Right lobe of liver (tissue), 6 donors: Measurements from ENCODE around the gene INIP. TPM values are rescaled to one million over a fixed set of nuclear protein-coding genes. Genes with fewer than 3 reads are reported as not detected.

Experiments
- ATAC-seq, 4 donors: fragments of 200-7000 bp; cut with Tn5 transposase; one replicate each; pipeline ENCODE4 v1.9.1; 2020; ENCODE audit warnings: mild to moderate bottlenecking in 4 of 4, moderate library complexity in 4 of 4
- DNase-seq, 3 donors: peaks; one replicate each; pipeline ENCODE4 v3.0.0-alpha.2; 2020
- H3K27ac ChIP-seq, 3 donors: fragments of 200-600 bp; one replicate each; pipeline ENCODE4 v1.8.0; 2022
- H3K27me3 ChIP-seq, 2 donors: fragments of 200-600 bp; one replicate each; pipeline ENCODE4 v1.8.0; 2022
- H3K36me3 ChIP-seq, 4 donors: fragments of 200-600 bp; sonication (generic) in 1 of 4; one replicate each; pipeline versions ENCODE4 v1.5.1 to v1.8.0; 2017 to 2022; ENCODE audit warnings: control low read depth in 1 of 4
- H3K4me1 ChIP-seq, 4 donors: fragments of 200-600 bp; sonication (generic) in 1 of 4; one replicate each; pipeline versions ENCODE4 v1.5.1 to v1.8.0; 2017 to 2022; ENCODE audit warnings: control low read depth in 1 of 4
- H3K4me3 ChIP-seq, 3 donors: fragments of 200-600 bp; one replicate each; pipeline ENCODE4 v1.8.0; 2022
- H3K9me3 ChIP-seq, 4 donors: fragments of 200-600 bp; sonication (generic) in 1 of 4; one replicate each; pipeline versions ENCODE4 v1.5.1 to v1.8.0; 2017 to 2022; ENCODE audit warnings: control low read depth in 1 of 4
- POLR2A ChIP-seq: fragments of 450-650 bp; IDR thresholded peaks from one replicate; pipeline ENCODE4 v1.6.1; 2017; ENCODE audit warnings: antibody characterized with exemption, mild to moderate bottlenecking
- WGBS: methylation state at CpG from one replicate; pipeline ENCODE4 v1.1.6; 2018; ENCODE audit warnings: low coverage, low lambda C conversion rate; ENCODE audit not compliant: insufficient coverage; ENCODE audit errors: missing lambda C conversion rate; 5-methylcytosine and 5-hydroxymethylcytosine counted together
- intact Hi-C, 2 donors: fragments of 100-400 bp; cut with DNase I; formaldehyde crosslinking; loops; one replicate each; pipeline versions ENCODE4 v1.11.2 to v1.14.1; 2022
- total RNA-seq, 6 experiments: library from RNA; depleted of rRNA in 2 of 6; stranded (reverse); fragments of >200 nt in 2 of 6; fragmentation: NEBNext Ultra II Directional in 3 of 6; extraction: Animal tissue kit (Norgen Biotek cat#: 25700) in 3 of 6; gene quantifications; one replicate each; pipeline versions ENCODE4 v1.1.0 to v1.2.4, GENCODE V29; 2016 to 2023
- TF ChIP-seq, protein P1 (sequence below), 4 donors: fragments of 200-600 bp in 3 of 4; fragments of 450-650 bp in 1 of 4; IDR thresholded peaks; one replicate each; pipeline versions ENCODE4 v1.5.1 to v1.8.0; 2016 to 2022; ENCODE audit warnings: antibody characterized with exemption in 4 of 4, mild to moderate bottlenecking in 2 of 4
- donor health status: DM: no; HTN: yes; CAD: no.
- donor health status: DM: no; HTN: no; CAD: no.
- donor health status: DM: no; HTN: no; CAD: no.
- donor health status: DM: no; HTN: yes; CAD: no.
- donor health status: DM: no; HTN: yes; CAD: no.

INIP gene
- total RNA-seq, 6 experiments from 2014 or later = 8.2 to 15.5 (median 11.1) TPM

DNA sequence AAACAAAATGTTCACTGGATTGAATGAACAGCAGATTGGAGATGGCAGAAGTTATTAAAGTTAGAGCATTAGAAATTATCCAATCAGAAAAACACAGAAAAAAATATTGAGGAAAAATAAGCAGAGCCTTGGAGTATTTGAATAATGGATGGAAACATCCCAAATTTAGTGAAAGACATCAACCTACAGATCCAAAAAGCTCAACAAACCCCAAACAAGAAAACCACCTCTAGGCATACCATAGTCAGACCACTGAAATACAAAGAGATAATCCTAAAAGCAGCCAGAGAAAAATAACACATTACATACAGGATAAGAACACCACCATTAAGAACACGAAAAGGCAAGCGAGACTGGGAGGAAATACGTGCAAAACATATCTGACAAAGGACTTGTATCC is 5.2 kb downstream of the INIP start:
- intact Hi-C loops = no loop called here
- H3K36me3 ChIP-seq = no peaks in the 10 kb centered on the region
- no peaks in the 10 kb centered on the region for H3K27me3 ChIP-seq
- DNase-seq (no peak), ATAC-seq (no peak)
- no peak overlapping the region for H3K4me3 ChIP-seq
- WGBS = 90% methylated on average over 3 of the region's 3 CpGs
- H3K27ac ChIP-seq = no peak overlapping the region
- TF ChIP-seq POLR2A = no peak
- TF ChIP-seq, protein P1, sequence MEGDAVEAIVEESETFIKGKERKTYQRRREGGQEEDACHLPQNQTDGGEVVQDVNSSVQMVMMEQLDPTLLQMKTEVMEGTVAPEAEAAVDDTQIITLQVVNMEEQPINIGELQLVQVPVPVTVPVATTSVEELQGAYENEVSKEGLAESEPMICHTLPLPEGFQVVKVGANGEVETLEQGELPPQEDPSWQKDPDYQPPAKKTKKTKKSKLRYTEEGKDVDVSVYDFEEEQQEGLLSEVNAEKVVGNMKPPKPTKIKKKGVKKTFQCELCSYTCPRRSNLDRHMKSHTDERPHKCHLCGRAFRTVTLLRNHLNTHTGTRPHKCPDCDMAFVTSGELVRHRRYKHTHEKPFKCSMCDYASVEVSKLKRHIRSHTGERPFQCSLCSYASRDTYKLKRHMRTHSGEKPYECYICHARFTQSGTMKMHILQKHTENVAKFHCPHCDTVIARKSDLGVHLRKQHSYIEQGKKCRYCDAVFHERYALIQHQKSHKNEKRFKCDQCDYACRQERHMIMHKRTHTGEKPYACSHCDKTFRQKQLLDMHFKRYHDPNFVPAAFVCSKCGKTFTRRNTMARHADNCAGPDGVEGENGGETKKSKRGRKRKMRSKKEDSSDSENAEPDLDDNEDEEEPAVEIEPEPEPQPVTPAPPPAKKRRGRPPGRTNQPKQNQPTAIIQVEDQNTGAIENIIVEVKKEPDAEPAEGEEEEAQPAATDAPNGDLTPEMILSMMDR (IDR thresholded peaks at IDR 0.05) = no peak
- peaks cover 0 to 8% (median 2%) of the 10 kb centered on the region in 4 donors for H3K4me1 ChIP-seq
- no peaks in the 10 kb centered on the region for H3K9me3 ChIP-seq

DNA sequence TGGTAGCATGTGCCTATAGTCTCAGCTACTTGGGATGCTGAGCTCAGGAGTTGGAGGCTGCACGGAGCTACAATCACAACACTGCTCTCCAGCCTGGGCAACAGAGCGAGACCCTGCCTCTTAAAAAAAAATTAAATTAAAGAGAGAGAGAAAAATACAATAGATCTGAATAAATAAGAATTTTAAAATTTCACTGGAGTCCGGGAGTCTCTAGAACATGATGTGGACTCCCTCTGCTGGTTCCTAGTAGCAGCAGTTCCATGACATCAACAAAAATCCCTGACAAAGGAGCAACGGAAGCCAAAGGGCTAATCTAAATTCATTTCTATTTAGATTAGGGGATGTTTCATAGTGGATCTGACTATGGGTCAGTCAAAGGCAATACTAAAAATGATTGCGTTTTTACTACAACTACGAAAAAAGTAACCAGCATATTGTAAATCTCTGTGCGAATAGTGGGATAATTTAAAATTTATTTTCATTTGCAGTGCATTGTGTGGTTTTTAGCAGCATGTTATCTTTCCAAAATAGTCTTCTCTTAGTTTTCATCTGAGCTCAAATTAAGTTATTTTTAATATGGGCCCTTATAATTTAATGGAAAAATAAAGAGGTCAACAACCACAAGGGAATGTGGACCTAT is 6.7 kb downstream of the INIP start:
- no peak overlapping the region for H3K4me3 ChIP-seq
- 49% methylated on average over 6 of the region's 7 CpGs for WGBS
- DNase-seq = no peak
- TF ChIP-seq, protein P1 (IDR thresholded peaks at IDR 0.05) = peak; percentile 37 to 63 (median 60)
- no peak for TF ChIP-seq POLR2A
- intact Hi-C loops = no loop called here
- H3K36me3 ChIP-seq = no peaks in the 10 kb centered on the region
- H3K4me1 ChIP-seq = peaks cover 0 to 2% (median 0%) of the 10 kb centered on the region in 4 donors
- no peaks in the 10 kb centered on the region for H3K9me3 ChIP-seq
- peak; percentile 56 to 85 (median 58) for ATAC-seq
- H3K27ac ChIP-seq = no peak overlapping the region
- H3K27me3 ChIP-seq = no peaks in the 10 kb centered on the region

DNA sequence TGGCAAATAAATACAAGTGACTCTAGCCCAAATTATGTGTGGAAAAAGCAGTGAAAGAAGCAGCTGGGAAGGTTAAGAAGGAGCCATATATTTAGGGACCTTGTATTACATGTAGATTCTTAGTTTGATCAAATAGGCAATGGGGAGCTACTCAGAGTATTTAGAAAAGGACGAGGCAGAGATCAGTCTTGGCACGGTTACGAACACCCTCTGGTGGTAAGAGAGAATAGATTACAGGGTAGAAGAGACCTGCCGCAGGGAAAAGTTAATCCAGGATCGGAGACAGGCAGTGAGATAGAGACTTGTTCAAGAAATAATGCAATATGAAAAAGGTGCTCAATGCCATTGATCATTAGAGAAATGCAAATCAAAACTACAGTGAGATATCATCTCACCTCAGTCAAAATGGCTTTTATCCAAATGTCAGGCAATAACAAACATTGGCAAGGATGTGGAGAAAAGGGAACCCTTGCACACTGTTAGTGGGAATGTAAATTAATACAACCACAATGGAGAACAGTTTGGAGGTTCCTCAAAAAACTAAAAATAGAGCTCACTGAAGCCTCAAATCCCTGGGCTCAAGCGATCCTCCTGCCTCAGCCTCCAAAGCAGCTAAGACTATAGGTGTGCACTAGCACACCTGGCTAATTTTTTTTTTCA is 12.0 kb downstream of the INIP start:
- Histone ChIP-seq H3K9me3 (no peaks in the 10 kb centered on the region), H3K27ac (no peak overlapping the region), H3K4me3 (no peak overlapping the region), H3K4me1 (peaks cover 0 to 5% (median 0%) of the 10 kb centered on the region in 4 donors), H3K27me3 (no peaks in the 10 kb centered on the region), H3K36me3 (no peaks in the 10 kb centered on the region)
- WGBS = 28% methylated on average over 6 of the region's 6 CpGs
- DNase-seq (peak in 1 of 3 donors; percentile 60), ATAC-seq (peak; percentile 90 to 97 (median 96))
- intact Hi-C loops = no loop called here
- TF ChIP-seq, protein P1 (IDR thresholded peaks at IDR 0.05) = peak; percentile 50 to 64 (median 57)
- no peak for TF ChIP-seq POLR2A

DNA sequence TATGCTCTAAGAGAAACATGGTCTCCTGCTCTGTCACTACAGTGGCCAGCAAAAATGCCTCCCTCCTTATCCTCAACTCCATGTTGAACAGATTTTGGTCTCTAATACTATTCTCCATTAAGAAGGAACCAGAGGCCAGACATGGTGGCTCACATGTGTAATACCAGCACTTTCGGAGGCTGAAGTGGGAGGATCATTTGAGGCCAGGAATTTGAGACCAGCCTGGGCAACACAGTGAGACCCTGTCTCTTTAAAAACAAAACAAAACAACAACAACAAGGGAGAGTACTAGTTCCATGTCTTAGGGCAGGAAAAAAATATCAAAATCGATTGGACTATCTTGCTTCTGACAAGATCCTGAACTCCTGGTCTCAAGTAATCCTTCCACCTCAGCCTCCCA is 14.6 kb downstream of the INIP start:
- H3K27ac ChIP-seq = no peak overlapping the region
- intact Hi-C loops = no loop called here
- DNase-seq = no peak
- no peaks in the 10 kb centered on the region for H3K27me3 ChIP-seq
- ATAC-seq = no peak
- no peaks in the 10 kb centered on the region for H3K36me3 ChIP-seq
- TF ChIP-seq, protein P1 (IDR thresholded peaks at IDR 0.05) = no peak
- no peak for TF ChIP-seq POLR2A
- H3K9me3 ChIP-seq = no peaks in the 10 kb centered on the region
- H3K4me3 ChIP-seq = no peak overlapping the region
- 89% methylated on average over 2 of the region's 2 CpGs for WGBS
- H3K4me1 ChIP-seq = peaks cover 0 to 5% (median 0%) of the 10 kb centered on the region in 4 donors
